Measurements from ENCODE around the gene ACP6.

Gene ACP6

DNA sequence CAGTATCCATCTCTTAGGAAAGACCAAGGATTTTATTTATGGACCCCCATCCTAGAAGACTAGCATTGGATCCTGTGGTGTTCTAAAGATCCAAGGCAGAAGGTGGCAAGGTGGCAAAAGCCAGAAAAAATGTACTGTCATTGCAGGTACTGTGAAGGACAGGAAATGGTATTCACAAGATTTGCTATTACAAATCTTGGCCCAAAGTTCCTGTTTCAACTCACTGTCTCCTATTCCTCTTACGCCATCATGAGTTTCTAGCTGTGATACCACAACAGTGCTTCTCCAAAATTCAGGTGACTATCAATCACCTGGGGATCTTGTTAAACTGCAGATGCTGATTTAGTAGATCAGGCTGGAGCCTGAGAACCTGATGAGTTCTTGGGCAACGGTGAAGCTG is 21.4 kb downstream of the ACP6 start:
- peaks cover 43% of the 10 kb centered on the region for H3K36me3 ChIP-seq (ENCODE audit: control insufficient read depth, insufficient read depth, low read length)
- no peak overlapping the region for H3K27ac ChIP-seq (ENCODE audit: low read depth, low read length, severe bottlenecking)
- no peaks in the 10 kb centered on the region for H3K9me3 ChIP-seq (ENCODE audit: control insufficient read depth, low read length)
- 94 to 97% methylated on average over 2 of the region's 2 CpGs for WGBS, 2 experiments (ENCODE audit: insufficient coverage in 2 of 2)
- H3K4me3 ChIP-seq (ENCODE audit: extremely low read depth, insufficient read depth, low read length, poor library complexity, severe bottlenecking) = no peak overlapping the region
- peaks cover 5% of the 10 kb centered on the region for H3K4me1 ChIP-seq (ENCODE audit: control insufficient read depth, insufficient read depth, low read length, poor library complexity, severe bottlenecking)

DNA sequence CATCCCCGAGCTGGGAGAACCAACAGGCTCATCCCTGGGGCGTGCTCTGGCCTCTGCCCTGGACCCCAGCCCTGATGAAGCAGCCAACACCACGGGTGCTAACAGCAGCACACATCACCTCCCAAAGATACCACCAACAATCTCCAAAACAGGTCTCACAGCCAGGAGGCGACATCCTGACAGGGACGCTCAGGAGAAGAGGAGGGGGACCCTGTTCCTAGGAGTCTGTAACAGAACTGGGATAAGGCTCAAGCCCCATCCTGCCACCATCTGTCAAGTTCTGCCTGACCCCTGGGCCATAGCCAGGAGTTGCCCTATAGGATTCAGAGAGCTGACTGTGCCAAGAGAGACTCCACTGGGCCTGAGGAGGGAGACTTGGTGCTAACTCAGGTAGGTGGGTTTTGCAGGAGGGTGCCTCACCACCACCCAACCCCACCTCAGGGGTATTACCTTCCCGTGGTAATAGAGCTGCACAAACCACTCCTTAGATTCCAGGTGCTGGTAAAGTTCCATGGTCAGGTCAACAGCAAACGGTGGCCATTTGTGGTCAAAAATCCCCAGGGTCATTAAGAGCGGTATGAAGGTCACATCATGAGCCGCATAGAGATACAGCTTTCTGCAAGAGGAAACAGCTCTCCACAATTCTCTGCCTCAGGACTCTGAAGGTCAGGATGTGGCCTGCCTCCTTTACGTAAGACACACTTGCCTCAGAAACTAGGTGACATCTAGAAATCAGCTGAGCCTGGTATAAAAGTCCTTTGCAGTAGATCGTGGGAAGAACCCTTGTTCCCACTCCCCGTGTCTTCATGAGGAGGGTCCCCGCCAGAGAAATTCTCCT is 22.3 kb downstream of the ACP6 start:
- WGBS, 2 experiments (ENCODE audit: insufficient coverage in 2 of 2) = 93 to 95% methylated on average over 10 of the region's 13 CpGs
- no peak overlapping the region for H3K27ac ChIP-seq (ENCODE audit: low read depth, low read length, severe bottlenecking)

DNA sequence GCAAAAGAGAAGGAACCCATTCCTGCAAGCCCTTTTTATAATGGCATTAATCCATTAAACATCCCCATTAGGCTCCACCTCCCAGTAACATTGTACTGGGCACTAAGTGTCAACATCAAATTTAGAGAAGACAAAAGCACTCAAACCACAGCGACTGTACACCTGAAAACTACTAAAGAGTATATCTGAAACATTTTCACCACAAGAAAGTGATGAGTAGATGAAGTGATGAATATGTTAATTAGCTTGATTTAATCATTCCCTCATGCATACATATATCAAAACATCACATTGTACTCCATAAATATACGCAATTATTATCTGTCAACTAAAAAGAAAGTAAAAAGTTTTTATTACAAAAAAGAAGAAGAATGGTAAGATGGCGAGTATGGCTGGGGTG is 26.4 kb downstream of the ACP6 start:
- Histone ChIP-seq H3K9me3 (ENCODE audit: control insufficient read depth, low read length) (no peaks in the 10 kb centered on the region), H3K27ac (ENCODE audit: low read depth, low read length, severe bottlenecking) (no peak overlapping the region), H3K4me3 (ENCODE audit: extremely low read depth, insufficient read depth, low read length, poor library complexity, severe bottlenecking) (no peak overlapping the region), H3K36me3 (ENCODE audit: control insufficient read depth, insufficient read depth, low read length) (peaks cover 26% of the 10 kb centered on the region), H3K4me1 (ENCODE audit: control insufficient read depth, insufficient read depth, low read length, poor library complexity, severe bottlenecking) (no peaks in the 10 kb centered on the region)
- WGBS, 2 experiments (ENCODE audit: insufficient coverage in 2 of 2) = 100% methylated on average over 1 of the region's 3 CpGs

More for the DNA sequence above, 22.3 kb downstream of the ACP6 start:
- H3K36me3 ChIP-seq (ENCODE audit: control insufficient read depth, insufficient read depth, low read length) = peaks cover 49% of the 10 kb centered on the region
- H3K9me3 ChIP-seq (ENCODE audit: control insufficient read depth, low read length) = no peaks in the 10 kb centered on the region
- H3K4me3 ChIP-seq (ENCODE audit: extremely low read depth, insufficient read depth, low read length, poor library complexity, severe bottlenecking) = no peak overlapping the region
- H3K4me1 ChIP-seq (ENCODE audit: control insufficient read depth, insufficient read depth, low read length, poor library complexity, severe bottlenecking) = peaks cover 5% of the 10 kb centered on the region

DNA sequence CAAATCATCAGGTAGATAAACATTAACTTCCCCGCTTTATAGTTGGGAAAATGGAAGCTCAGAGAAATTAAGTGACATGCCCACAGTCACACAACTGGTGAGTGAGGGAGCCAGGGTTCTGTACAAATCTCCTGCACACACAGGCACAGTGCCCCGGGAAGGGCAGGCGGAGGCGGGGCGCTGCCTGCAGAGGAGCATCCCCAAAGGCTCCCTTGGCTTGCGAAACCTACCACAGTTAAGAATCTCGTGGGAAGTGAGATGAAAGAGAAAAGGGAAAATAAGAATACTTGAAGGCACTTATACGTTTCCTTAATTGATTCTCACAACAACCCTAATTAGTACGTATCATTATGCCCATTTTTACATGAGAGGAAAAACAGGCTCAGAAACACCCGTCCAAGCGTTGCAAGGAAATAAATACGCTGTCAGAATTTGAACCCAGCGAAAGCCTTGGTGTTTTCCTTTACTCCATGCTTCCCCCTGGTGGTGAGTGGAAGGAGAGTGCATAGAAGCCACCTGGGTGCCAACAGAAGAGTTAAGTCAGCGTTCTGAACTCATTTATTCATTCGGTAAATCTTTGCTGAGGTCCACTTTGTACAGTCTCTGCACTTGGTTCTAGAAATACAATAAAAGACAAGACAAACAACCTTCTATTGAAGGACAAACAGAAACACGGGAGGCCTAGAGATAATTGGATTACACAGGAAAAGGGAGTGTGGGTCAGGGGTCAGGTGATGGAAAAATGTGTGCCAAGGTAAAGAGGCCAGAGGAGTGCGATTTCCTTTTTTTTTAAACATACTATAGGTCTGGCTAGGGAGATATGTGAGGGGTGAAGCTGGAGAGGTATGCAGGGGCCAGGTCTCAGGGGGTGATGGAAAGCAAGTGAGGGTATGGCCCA is 28.4 kb downstream of the ACP6 start:
- no peak overlapping the region for H3K4me3 ChIP-seq (ENCODE audit: extremely low read depth, insufficient read depth, low read length, poor library complexity, severe bottlenecking)
- H3K36me3 ChIP-seq (ENCODE audit: control insufficient read depth, insufficient read depth, low read length) = peaks cover 13% of the 10 kb centered on the region
- no peaks in the 10 kb centered on the region for H3K9me3 ChIP-seq (ENCODE audit: control insufficient read depth, low read length)
- H3K4me1 ChIP-seq (ENCODE audit: control insufficient read depth, insufficient read depth, low read length, poor library complexity, severe bottlenecking) = no peaks in the 10 kb centered on the region
- H3K27ac ChIP-seq (ENCODE audit: low read depth, low read length, severe bottlenecking) = no peak overlapping the region
- WGBS, 2 experiments (ENCODE audit: insufficient coverage in 2 of 2) = 63 to 86% methylated on average over 6 to 10 of the region's 17 CpGs

DNA sequence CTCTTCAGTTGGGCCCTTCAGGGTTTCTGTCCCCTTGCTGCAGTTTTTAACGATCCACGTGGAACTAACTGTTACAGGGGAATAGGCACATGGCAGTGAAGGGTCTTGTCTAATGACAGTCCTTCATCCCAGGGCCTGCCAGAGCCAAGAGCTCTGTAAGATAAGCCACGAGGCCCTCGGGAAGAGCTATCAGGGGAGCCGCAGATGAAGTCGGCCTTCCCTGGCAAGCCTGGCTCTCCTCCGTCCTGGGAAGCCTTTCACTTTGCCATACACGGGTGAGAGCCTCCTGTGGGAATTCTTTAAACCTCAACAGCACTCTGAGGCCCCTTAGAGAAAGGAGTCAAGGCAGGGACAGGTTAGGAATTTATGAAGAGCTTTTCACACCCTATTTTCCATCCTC is 29.0 kb downstream of the ACP6 start:
- H3K27ac ChIP-seq (ENCODE audit: low read depth, low read length, severe bottlenecking) = no peak overlapping the region
- 73 to 81% methylated on average over 6 to 8 of the region's 8 CpGs for WGBS, 2 experiments (ENCODE audit: insufficient coverage in 2 of 2)
- no peaks in the 10 kb centered on the region for H3K9me3 ChIP-seq (ENCODE audit: control insufficient read depth, low read length)

DNA sequence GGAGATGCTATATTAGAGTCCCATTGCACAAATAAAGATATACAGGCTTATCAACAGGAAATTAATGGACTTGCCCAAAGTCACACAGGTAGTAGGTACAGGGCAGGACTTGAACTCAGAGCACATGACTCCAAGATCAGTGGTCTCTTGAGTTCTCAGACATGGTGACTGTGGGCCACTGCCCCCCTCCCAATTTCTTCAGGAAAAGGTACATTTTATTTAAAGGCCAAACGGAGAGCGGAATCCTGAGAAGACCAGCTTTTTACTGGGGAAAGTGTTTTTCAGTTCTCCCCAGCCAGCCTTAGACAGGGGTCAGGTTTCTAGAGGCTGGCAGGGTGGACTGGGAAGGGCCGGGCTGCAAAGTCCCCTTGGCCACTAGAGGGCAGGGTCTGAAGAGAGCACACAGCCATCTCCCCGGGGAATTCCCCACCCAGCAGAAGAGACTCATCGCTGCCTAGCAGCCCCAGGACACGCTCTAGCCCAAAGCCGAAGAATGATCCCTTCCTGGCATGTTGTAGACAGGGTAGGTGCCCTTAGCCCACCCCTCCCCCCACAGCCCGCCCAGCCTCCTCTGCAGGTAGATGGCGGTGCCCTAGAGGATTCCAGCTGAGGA is 29.7 kb downstream of the ACP6 start:
- Histone ChIP-seq H3K36me3 (ENCODE audit: control insufficient read depth, insufficient read depth, low read length) (peaks cover 13% of the 10 kb centered on the region), H3K27ac (ENCODE audit: low read depth, low read length, severe bottlenecking) (no peak overlapping the region), H3K9me3 (ENCODE audit: control insufficient read depth, low read length) (no peaks in the 10 kb centered on the region), H3K4me3 (ENCODE audit: extremely low read depth, insufficient read depth, low read length, poor library complexity, severe bottlenecking) (no peak overlapping the region), H3K4me1 (ENCODE audit: control insufficient read depth, insufficient read depth, low read length, poor library complexity, severe bottlenecking) (no peaks in the 10 kb centered on the region)
- 20 to 42% methylated on average over 1 to 6 of the region's 9 CpGs for WGBS, 2 experiments (ENCODE audit: insufficient coverage in 2 of 2)

More for the DNA sequence above, 29.0 kb downstream of the ACP6 start:
- Histone ChIP-seq H3K4me3 (ENCODE audit: extremely low read depth, insufficient read depth, low read length, poor library complexity, severe bottlenecking) (no peak overlapping the region), H3K36me3 (ENCODE audit: control insufficient read depth, insufficient read depth, low read length) (peaks cover 13% of the 10 kb centered on the region), H3K4me1 (ENCODE audit: control insufficient read depth, insufficient read depth, low read length, poor library complexity, severe bottlenecking) (no peaks in the 10 kb centered on the region)

DNA sequence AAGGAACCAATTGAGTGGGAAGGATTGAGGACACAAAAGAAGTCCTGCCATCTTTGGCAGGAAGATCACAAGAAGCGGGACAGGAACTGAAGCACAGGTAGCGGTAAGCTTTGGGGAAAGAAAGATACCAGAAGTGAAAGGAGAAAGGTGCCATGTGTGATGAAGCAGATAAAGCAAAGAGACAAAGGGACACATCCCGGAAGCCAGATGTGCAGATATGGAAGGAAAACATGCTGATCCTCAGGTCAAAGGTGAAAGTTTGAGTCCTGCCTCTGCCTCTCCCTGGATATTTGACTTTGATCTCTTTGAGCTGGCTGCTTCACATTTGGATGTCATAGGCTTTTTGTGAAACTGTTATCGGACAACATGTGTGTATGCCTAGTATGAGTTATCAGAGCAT is 34.0 kb downstream of the ACP6 start:
- no peaks in the 10 kb centered on the region for H3K36me3 ChIP-seq (ENCODE audit: control insufficient read depth, insufficient read depth, low read length)
- H3K4me3 ChIP-seq (ENCODE audit: extremely low read depth, insufficient read depth, low read length, poor library complexity, severe bottlenecking) = no peak overlapping the region
- no peak overlapping the region for H3K27ac ChIP-seq (ENCODE audit: low read depth, low read length, severe bottlenecking)
- WGBS, 2 experiments (ENCODE audit: insufficient coverage in 2 of 2) = 92 to 95% methylated on average over 4 of the region's 4 CpGs
- no peaks in the 10 kb centered on the region for H3K9me3 ChIP-seq (ENCODE audit: control insufficient read depth, low read length)
- H3K4me1 ChIP-seq (ENCODE audit: control insufficient read depth, insufficient read depth, low read length, poor library complexity, severe bottlenecking) = no peaks in the 10 kb centered on the region

DNA sequence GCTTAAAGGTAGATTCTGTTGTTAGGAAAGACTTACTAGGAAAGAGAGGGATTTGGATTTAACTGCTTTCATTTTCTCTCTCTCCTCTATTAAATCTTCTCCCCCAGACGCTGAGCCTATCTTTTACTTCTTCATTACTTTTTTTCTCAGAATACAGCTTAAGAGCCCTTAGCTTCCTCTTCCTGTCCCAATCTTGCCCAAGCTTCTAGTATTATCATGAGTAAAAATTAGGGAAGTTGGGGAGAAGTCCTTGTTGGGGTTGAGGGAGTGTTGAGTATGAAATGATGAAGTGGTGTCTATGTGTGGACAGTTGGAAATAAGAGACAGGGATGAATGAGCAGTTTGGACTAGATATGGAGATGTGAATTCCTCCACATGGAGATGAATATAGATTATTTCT is 35.0 kb downstream of the ACP6 start:
- H3K27ac ChIP-seq (ENCODE audit: low read depth, low read length, severe bottlenecking) = no peak overlapping the region
- H3K36me3 ChIP-seq (ENCODE audit: control insufficient read depth, insufficient read depth, low read length) = no peaks in the 10 kb centered on the region
- H3K4me1 ChIP-seq (ENCODE audit: control insufficient read depth, insufficient read depth, low read length, poor library complexity, severe bottlenecking) = no peaks in the 10 kb centered on the region
- 100% methylated on average over 1 of the region's 1 CpG; no CpG with 5 or more reads in 1 of the 2 experiments for WGBS, 2 experiments (ENCODE audit: insufficient coverage in 2 of 2)
- H3K4me3 ChIP-seq (ENCODE audit: extremely low read depth, insufficient read depth, low read length, poor library complexity, severe bottlenecking) = no peak overlapping the region
- no peaks in the 10 kb centered on the region for H3K9me3 ChIP-seq (ENCODE audit: control insufficient read depth, low read length)

DNA sequence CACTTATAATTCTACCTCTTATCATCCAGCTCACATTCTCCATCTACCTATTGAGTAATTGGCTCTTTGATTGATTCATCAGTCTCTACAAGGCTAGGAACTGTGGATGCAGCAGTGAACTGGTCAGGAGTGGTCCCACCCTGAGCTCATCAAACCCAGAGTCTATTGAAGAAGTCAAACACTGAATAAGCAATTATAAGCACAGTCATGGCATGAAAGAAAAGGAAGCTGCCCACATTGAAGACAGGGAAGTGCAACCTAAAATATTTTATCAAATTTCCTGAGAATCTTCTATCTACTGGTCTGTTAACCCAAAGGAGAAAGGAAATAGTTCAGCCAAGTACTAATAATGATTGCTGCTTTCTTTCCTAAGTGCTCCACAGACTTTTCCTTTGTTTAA is 35.7 kb downstream of the ACP6 start:
- Histone ChIP-seq H3K36me3 (ENCODE audit: control insufficient read depth, insufficient read depth, low read length) (no peaks in the 10 kb centered on the region), H3K4me1 (ENCODE audit: control insufficient read depth, insufficient read depth, low read length, poor library complexity, severe bottlenecking) (no peaks in the 10 kb centered on the region), H3K9me3 (ENCODE audit: control insufficient read depth, low read length) (no peaks in the 10 kb centered on the region), H3K4me3 (ENCODE audit: extremely low read depth, insufficient read depth, low read length, poor library complexity, severe bottlenecking) (no peak overlapping the region), H3K27ac (ENCODE audit: low read depth, low read length, severe bottlenecking) (no peak overlapping the region)

DNA sequence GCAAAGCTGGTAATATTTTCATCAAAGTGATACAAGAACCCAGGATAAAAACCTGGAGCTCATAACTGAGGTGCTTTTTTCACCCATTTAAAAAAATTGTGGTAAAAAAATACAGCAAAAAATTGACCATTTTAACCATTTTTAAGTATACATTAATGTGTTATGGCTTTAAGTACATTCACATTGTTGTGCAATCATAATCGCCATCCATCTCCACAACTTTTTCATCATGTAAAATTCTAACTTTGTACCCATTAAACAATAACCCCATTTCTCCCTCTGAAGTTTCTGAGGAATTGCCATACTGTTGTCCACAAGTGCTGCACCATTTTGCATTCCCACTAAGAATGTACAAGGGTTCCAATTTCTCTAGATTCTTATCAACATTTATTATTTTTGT is 36.6 kb downstream of the ACP6 start:
- WGBS, 2 experiments (ENCODE audit: insufficient coverage in 2 of 2) = 100% methylated on average over 1 of the region's 1 CpG; no CpG with 5 or more reads in 1 of the 2 experiments
- H3K4me3 ChIP-seq (ENCODE audit: extremely low read depth, insufficient read depth, low read length, poor library complexity, severe bottlenecking) = no peak overlapping the region
- no peaks in the 10 kb centered on the region for H3K4me1 ChIP-seq (ENCODE audit: control insufficient read depth, insufficient read depth, low read length, poor library complexity, severe bottlenecking)
- no peaks in the 10 kb centered on the region for H3K9me3 ChIP-seq (ENCODE audit: control insufficient read depth, low read length)
- H3K27ac ChIP-seq (ENCODE audit: low read depth, low read length, severe bottlenecking) = no peak overlapping the region
- H3K36me3 ChIP-seq (ENCODE audit: control insufficient read depth, insufficient read depth, low read length) = no peaks in the 10 kb centered on the region
